Endothelial cell of umbilical vein (primary cell): Measurements from ENCODE around the gene A1CF. TPM values are rescaled to one million over a fixed set of nuclear protein-coding genes. Genes with fewer than 3 reads are reported as not detected.

Experiments
- BruUV-seq: library from RNA; stranded (reverse); fragments of 400-500 nt; replicated peaks from 2 replicates; lab custom pipeline; 2021; lab: Mats Ljungman, UMichigan
- CTCF ChIA-PET: fragments of 300-600, 350-600 bp; sonication (Branson Sonifier 250); formaldehyde crosslinking; loops from one replicate; lab custom pipeline; 2021; ENCODE audit warnings: antibody characterized with exemption, inconsistent platforms; lab: Charles Lee
- POLR2A ChIA-PET: fragments of 300-600, 350-600 bp; sonication (Branson Sonifier 250); formaldehyde crosslinking; loops from one replicate; lab custom pipeline; 2021; ENCODE audit warnings: antibody characterized with exemption, inconsistent platforms; lab: Charles Lee
- DNase-seq: peaks from one replicate; pipeline ENCODE4 v3.0.0-alpha.2; 2011; ENCODE audit warnings: low read depth, low spot score
- FAIRE-seq: peaks from 2 replicates; lab custom pipeline; 2011; peaks lifted over from hg19 to GRCh38; lab: Jason Lieb, UNC
- H2AFZ ChIP-seq: 2 replicates; pipeline ENCODE4 v1.6.0; 2012; ENCODE audit warnings: low read depth, low read length, control low read depth, inconsistent platforms
- H3K27ac ChIP-seq: 2 replicates; pipeline ENCODE4 v1.5.1; 2011; ENCODE audit warnings: low read depth, mild to moderate bottlenecking, control low read depth, low read length, moderate library complexity; ENCODE audit not compliant: insufficient read depth
- H3K27me3 ChIP-seq, 2 experiments: 2 replicates each; pipeline versions ENCODE4 v1.6.0 to v1.6.1; 2011; ENCODE audit warnings: low read length in 2 of 2, mixed read lengths in 1 of 2; ENCODE audit not compliant: control insufficient read depth in 2 of 2, insufficient read depth in 2 of 2
- H3K36me3 ChIP-seq, 2 experiments: 2 replicates in 1 of 2; 3 replicates in 1 of 2; pipeline ENCODE4 v1.5.1; 2011; ENCODE audit warnings: low read length in 2 of 2, mild to moderate bottlenecking in 1 of 2, moderate library complexity in 1 of 2; ENCODE audit not compliant: control insufficient read depth in 2 of 2, insufficient read depth in 2 of 2; ENCODE audit errors: extremely low read depth in 1 of 2
- H3K4me1 ChIP-seq: 3 replicates; pipeline ENCODE4 v1.5.1; 2011; ENCODE audit warnings: mild to moderate bottlenecking, low read length; ENCODE audit not compliant: control insufficient read depth, insufficient read depth; ENCODE audit errors: extremely low read depth
- H3K4me2 ChIP-seq: 2 replicates; pipeline ENCODE4 v1.6.1; 2011; ENCODE audit warnings: low read length, control low read depth, mixed read lengths; ENCODE audit not compliant: insufficient read depth
- H3K4me3 ChIP-seq, 3 experiments: fragments of 200-600 bp in 1 of 3; sonication (generic), shearing (Covaris generic) in 1 of 3; replicated peaks in 1 of 3; 2 replicates each; pipeline ENCODE4 v1.5.1; 2011 to 2016; ENCODE audit warnings: control low read depth in 3 of 3, low read length in 3 of 3, mild to moderate bottlenecking in 2 of 3, inconsistent platforms in 1 of 3, low read depth in 1 of 3, moderate library complexity in 1 of 3; ENCODE audit not compliant: insufficient read depth in 1 of 3
- H3K79me2 ChIP-seq: 2 replicates; pipeline ENCODE4 v1.6.0; 2012; ENCODE audit warnings: low read length, inconsistent platforms; ENCODE audit not compliant: control insufficient read depth, insufficient read depth
- H3K9ac ChIP-seq: replicated peaks from 2 replicates; pipeline ENCODE3; 2011; ENCODE audit warnings: low read length, control low read depth; ENCODE audit not compliant: insufficient read depth; ENCODE audit errors: extremely low read depth
- H3K9me1 ChIP-seq: replicated peaks from 3 replicates; pipeline ENCODE4 v1.6.0; 2011; ENCODE audit warnings: mild to moderate bottlenecking, low read length; ENCODE audit not compliant: control insufficient read depth, insufficient read depth; ENCODE audit errors: extremely low read depth
- H3K9me3 ChIP-seq: replicated peaks from 2 replicates; pipeline ENCODE4 v1.5.1; 2012; ENCODE audit warnings: low read length, inconsistent platforms; ENCODE audit not compliant: control insufficient read depth, insufficient read depth
- H4K20me1 ChIP-seq: replicated peaks from 2 replicates; pipeline ENCODE3; 2011; ENCODE audit warnings: mild to moderate bottlenecking, low read length; ENCODE audit not compliant: control insufficient read depth, insufficient read depth; ENCODE audit errors: extremely low read depth
- EZH2 ChIP-seq: IDR thresholded peaks from 2 replicates; pipeline ENCODE4 v1.6.1; 2012; ENCODE audit warnings: borderline replicate concordance, low read depth, mild to moderate bottlenecking, moderate library complexity, low read length, inconsistent platforms; ENCODE audit not compliant: severe bottlenecking
- FOS ChIP-seq: IDR thresholded peaks from 2 replicates; pipeline ENCODE4 v1.6.1; 2011; ENCODE audit warnings: mild to moderate bottlenecking, low read length, moderate library complexity, borderline replicate concordance; ENCODE audit not compliant: insufficient read depth
- GATA2 ChIP-seq: IDR thresholded peaks from 2 replicates; pipeline ENCODE4 v1.7.0; 2011; ENCODE audit warnings: low read depth, mild to moderate bottlenecking, moderate library complexity, mixed read lengths, low read length; ENCODE audit not compliant: insufficient read length, insufficient read depth
- JUN ChIP-seq: IDR thresholded peaks from 2 replicates; pipeline ENCODE4 v1.6.1; 2011; ENCODE audit warnings: borderline replicate concordance, low read depth; ENCODE audit not compliant: insufficient read length, insufficient read depth
- MAX ChIP-seq: IDR thresholded peaks from 2 replicates; pipeline ENCODE4 v1.6.1; 2011; ENCODE audit not compliant: insufficient read depth, insufficient read length
- MYC ChIP-seq: IDR thresholded peaks from one replicate; pipeline ENCODE4 v1.6.1; 2011; ENCODE audit warnings: mild to moderate bottlenecking, low read depth, low read length
- POLR2A ChIP-seq: IDR thresholded peaks from 2 replicates; pipeline ENCODE4 v1.6.1; 2012; ENCODE audit warnings: low read depth, mild to moderate bottlenecking, control low read depth, low read length
- POLR2AphosphoS5 ChIP-seq: IDR thresholded peaks from 2 replicates; pipeline ENCODE4 v1.6.1; 2012; ENCODE audit warnings: low read depth, mild to moderate bottlenecking, control low read depth, low read length, moderate library complexity; ENCODE audit not compliant: insufficient read depth
- dilution Hi-C: fragments of 300-500 bp; cut with MboI; formaldehyde crosslinking; loops from one replicate; pipeline ENCODE4 v1.15.0; 2019; ENCODE audit warnings: low sequenced_read_pairs; ENCODE audit not compliant: extremely low pct_ligation_motif_present
- intact Hi-C: fragments of 100-400 bp; cut with micrococcal nuclease; formaldehyde crosslinking; loops from one replicate; pipeline ENCODE4 v1.10.0; 2022
- polyA plus RNA-seq, 4 experiments: library from polyadenylated mRNA; depleted of rRNA in 3 of 4; stranded (reverse) in 3 of 4; unstranded in 1 of 4; fragments of >200 nt; gene quantifications; 2 replicates each; pipeline versions ENCODE4 v1.2.1 to v1.2.3, GENCODE V29; 2011 to 2012; ENCODE audit warnings: missing spikeins in 1 of 4
- total RNA-seq: library from RNA; stranded (reverse); gene quantifications from 2 replicates; pipeline ENCODE4 v1.2.3, GENCODE V29; 2021
- TF ChIP-seq, protein P1 (sequence below), 2 donors: IDR thresholded peaks; 1 replicate in 1 of 2; 2 replicates in 1 of 2; pipeline ENCODE4 v1.5.1; 2011; ENCODE audit warnings: low read length in 2 of 2, mild to moderate bottlenecking in 2 of 2, moderate library complexity in 2 of 2, control low read depth in 1 of 2, inconsistent platforms in 1 of 2, low read depth in 1 of 2; ENCODE audit not compliant: insufficient read depth in 1 of 2; ENCODE audit errors: extremely low read depth in 1 of 2

Gene A1CF
- total and polyA plus RNA-seq, 2 donors (not counting 3 experiments of a cell fraction or from before 2014, with no cell fraction given) = not detected

DNA sequence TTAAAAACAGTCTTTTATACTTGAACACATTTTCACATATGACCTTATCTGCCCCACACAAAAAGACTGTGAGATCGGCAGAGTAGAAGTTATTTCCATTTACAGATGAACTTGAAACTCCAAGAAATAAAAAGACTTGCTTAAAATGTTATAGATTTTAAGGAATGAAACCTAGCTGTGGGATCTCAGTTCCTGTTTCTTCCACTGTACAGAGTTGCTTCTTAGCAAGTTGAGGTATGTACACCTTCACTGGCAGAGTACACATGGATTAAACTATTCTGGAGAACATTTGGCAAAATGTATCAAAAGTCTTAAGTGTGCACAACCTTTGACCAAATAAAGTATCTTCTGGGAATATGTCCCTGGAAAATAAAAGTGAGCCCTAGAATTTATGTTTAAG, 48.3 kb downstream of the A1CF start:
- dilution Hi-C loops = no loop called here
- BruUV-seq = no TSS peak
- intact Hi-C loops = no loop called here
- Histone ChIP-seq H3K9me3 (no peaks in the 10 kb centered on the region), H4K20me1 (no peaks in the 10 kb centered on the region), H3K9me1 (no peaks in the 10 kb centered on the region), H3K79me2 (no peaks in the 10 kb centered on the region), H3K36me3 (no peaks in the 10 kb centered on the region), H3K9ac (no peak overlapping the region), H3K4me1 (no peaks in the 10 kb centered on the region), H3K4me3 (no peak overlapping the region), H3K4me2 (no peak overlapping the region), H3K27me3 (peaks cover 6 to 18% of the 10 kb centered on the region in 2 experiments), H3K27ac (no peak overlapping the region), H2AFZ (no peak overlapping the region)
- ChIA-PET POLR2A (no interaction called here), CTCF (interaction anchor here (1.6 kb wide), 1 partner anchor 8 kb away, joined by 4 read pairs; no protein-coding TSS in a partner anchor)
- TF ChIP-seq MYC (no peak), POLR2A (no peak), POLR2AphosphoS5 (no peak), MAX (no peak), FOS (no peak), EZH2 (no peak), GATA2 (no peak), JUN (no peak)
- TF ChIP-seq, protein P1, sequence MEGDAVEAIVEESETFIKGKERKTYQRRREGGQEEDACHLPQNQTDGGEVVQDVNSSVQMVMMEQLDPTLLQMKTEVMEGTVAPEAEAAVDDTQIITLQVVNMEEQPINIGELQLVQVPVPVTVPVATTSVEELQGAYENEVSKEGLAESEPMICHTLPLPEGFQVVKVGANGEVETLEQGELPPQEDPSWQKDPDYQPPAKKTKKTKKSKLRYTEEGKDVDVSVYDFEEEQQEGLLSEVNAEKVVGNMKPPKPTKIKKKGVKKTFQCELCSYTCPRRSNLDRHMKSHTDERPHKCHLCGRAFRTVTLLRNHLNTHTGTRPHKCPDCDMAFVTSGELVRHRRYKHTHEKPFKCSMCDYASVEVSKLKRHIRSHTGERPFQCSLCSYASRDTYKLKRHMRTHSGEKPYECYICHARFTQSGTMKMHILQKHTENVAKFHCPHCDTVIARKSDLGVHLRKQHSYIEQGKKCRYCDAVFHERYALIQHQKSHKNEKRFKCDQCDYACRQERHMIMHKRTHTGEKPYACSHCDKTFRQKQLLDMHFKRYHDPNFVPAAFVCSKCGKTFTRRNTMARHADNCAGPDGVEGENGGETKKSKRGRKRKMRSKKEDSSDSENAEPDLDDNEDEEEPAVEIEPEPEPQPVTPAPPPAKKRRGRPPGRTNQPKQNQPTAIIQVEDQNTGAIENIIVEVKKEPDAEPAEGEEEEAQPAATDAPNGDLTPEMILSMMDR (IDR thresholded peaks at IDR 0.05; ENCODE audit: extremely low read depth in 1 of 2, insufficient read depth in 1 of 2, low read depth in 1 of 2, low read length in 2 of 2) = no peak
- FAIRE-seq = no peak
- no peak for DNase-seq
